DND-41 (cell line): ENCODE measurements around the gene SLC2A10.

Experiments used
- ATAC-seq: fragments of 200-7000 bp; cut with Tn5 transposase; 3 replicates; pipeline ENCODE4 v1.9.1; 2021; ENCODE audit warnings: low read depth; ENCODE audit not compliant: insufficient read depth
- DNase-seq: peaks from one replicate; pipeline ENCODE4 v3.0.0-alpha.2; 2020
- H2AFZ ChIP-seq: 2 replicates; pipeline ENCODE4 v1.6.0; 2012; ENCODE audit warnings: low read depth, low read length
- H3K27ac ChIP-seq: 2 replicates; pipeline ENCODE4 v1.5.1; 2012; ENCODE audit warnings: low read length, inconsistent platforms
- H3K27me3 ChIP-seq: fragments of 200-600 bp; sonication (generic); 2 replicates; pipeline ENCODE4 v1.6.0; 2012; ENCODE audit warnings: low read length, mild to moderate bottlenecking, inconsistent platforms; ENCODE audit not compliant: insufficient read depth, poor library complexity
- H3K36me3 ChIP-seq: 2 replicates; pipeline ENCODE4 v1.5.1; 2012; ENCODE audit warnings: low read length, inconsistent platforms; ENCODE audit not compliant: insufficient read depth
- H3K4me1 ChIP-seq: 2 replicates; pipeline ENCODE4 v1.5.1; 2012; ENCODE audit warnings: mild to moderate bottlenecking, low read length; ENCODE audit not compliant: insufficient read depth
- H3K4me2 ChIP-seq: 2 replicates; pipeline ENCODE4 v1.6.0; 2012; ENCODE audit warnings: mild to moderate bottlenecking, moderate library complexity, low read length, inconsistent platforms; ENCODE audit not compliant: insufficient read depth
- H3K4me3 ChIP-seq, 2 experiments: fragments of 200-600 bp in 1 of 2; shearing (Covaris generic) in 1 of 2; 2 replicates each; pipeline ENCODE4 v1.5.1; 2012 to 2016; ENCODE audit warnings: inconsistent platforms in 2 of 2, low read length in 2 of 2, mild to moderate bottlenecking in 2 of 2, low read depth in 1 of 2, moderate library complexity in 1 of 2
- H3K79me2 ChIP-seq: 2 replicates; pipeline ENCODE4 v1.6.0; 2012; ENCODE audit warnings: low read length, inconsistent platforms; ENCODE audit not compliant: insufficient read depth
- H3K9ac ChIP-seq: 2 replicates; pipeline ENCODE4 v1.6.0; 2012; ENCODE audit warnings: low read depth, mild to moderate bottlenecking, inconsistent platforms, low read length, moderate library complexity
- H3K9me3 ChIP-seq: 2 replicates; pipeline ENCODE4 v1.5.1; 2012; ENCODE audit warnings: low read length, moderate library complexity, mild to moderate bottlenecking, inconsistent platforms; ENCODE audit not compliant: insufficient read depth, severe bottlenecking
- H4K20me1 ChIP-seq: 2 replicates; pipeline ENCODE4 v1.6.0; 2012; ENCODE audit warnings: low read length; ENCODE audit not compliant: insufficient read depth
- CTCF ChIP-seq: IDR thresholded peaks from 2 replicates; pipeline ENCODE4 v1.5.1; 2012; ENCODE audit warnings: borderline replicate concordance, low read length, moderate library complexity, mild to moderate bottlenecking; ENCODE audit not compliant: poor library complexity, severe bottlenecking; ENCODE audit errors: extremely low read depth
- EZH2 ChIP-seq: IDR thresholded peaks from 3 replicates; pipeline ENCODE4 v1.6.1; 2012; ENCODE audit warnings: borderline replicate concordance, low read depth, mild to moderate bottlenecking, moderate library complexity, low read length, inconsistent platforms; ENCODE audit not compliant: severe bottlenecking

SLC2A10 gene

GRCh38 chr20:46663531-46663930 is 45.9 kb upstream of the SLC2A10 start:
- Histone ChIP-seq H3K4me3 (no peak overlapping the region), H3K4me1 (no peaks in the 10 kb centered on the region), H3K36me3 (no peaks in the 10 kb centered on the region), H3K9ac (no peak overlapping the region), H3K9me3 (no peaks in the 10 kb centered on the region), H3K4me2 (no peak overlapping the region), H3K79me2 (no peaks in the 10 kb centered on the region), H2AFZ (no peak overlapping the region), H3K27me3 (peaks cover 4% of the 10 kb centered on the region), H4K20me1 (no peaks in the 10 kb centered on the region), H3K27ac (no peak overlapping the region)
- ATAC-seq, result no peak
- TF ChIP-seq CTCF (no peak), EZH2 (no peak)
- no peak for DNase-seq

- no peaks in the 10 kb centered on the region for H4K20me1 ChIP-seq
- no peaks in the 10 kb centered on the region for H3K36me3 ChIP-seq
- ATAC-seq (no peak), DNase-seq (no peak)
- H3K4me1 ChIP-seq, result no peaks in the 10 kb centered on the region
- H3K4me2 ChIP-seq, result no peak overlapping the region
- TF ChIP-seq CTCF (no peak), EZH2 (no peak)
- H3K27me3 ChIP-seq, result peaks cover 4% of the 10 kb centered on the region
- no peaks in the 10 kb centered on the region for H3K79me2 ChIP-seq
- peaks cover 3% of the 10 kb centered on the region for H3K9me3 ChIP-seq
- H3K4me3 ChIP-seq, result no peak overlapping the region
- H2AFZ ChIP-seq, result no peak overlapping the region
- H3K27ac ChIP-seq, result no peak overlapping the region
- no peak overlapping the region for H3K9ac ChIP-seq
These were observed 43.8 kb upstream of the SLC2A10 start for GRCh38 chr20:46665602-46666001.

- Histone ChIP-seq H3K9me3 (peaks cover 7% of the 10 kb centered on the region), H4K20me1 (no peaks in the 10 kb centered on the region), H3K4me2 (no peak overlapping the region), H3K9ac (no peak overlapping the region), H3K36me3 (no peaks in the 10 kb centered on the region), H3K79me2 (no peaks in the 10 kb centered on the region), H3K4me1 (no peaks in the 10 kb centered on the region), H3K27ac (no peak overlapping the region), H2AFZ (no peak overlapping the region), H3K27me3 (peaks cover 4% of the 10 kb centered on the region), H3K4me3 (no peak overlapping the region)
- TF ChIP-seq EZH2, result no peak
- no peak for TF ChIP-seq CTCF
- DNase-seq (no peak), ATAC-seq (no peak)
These were observed 43.1 kb upstream of the SLC2A10 start for GRCh38 chr20:46666306-46666705.

- no peak for TF ChIP-seq EZH2
- TF ChIP-seq CTCF, result no peak
- Histone ChIP-seq H3K79me2 (no peaks in the 10 kb centered on the region), H3K27ac (no peak overlapping the region), H3K9me3 (peaks cover 7% of the 10 kb centered on the region), H3K4me3 (no peak overlapping the region), H3K4me1 (no peaks in the 10 kb centered on the region), H3K36me3 (no peaks in the 10 kb centered on the region), H3K4me2 (no peak overlapping the region), H2AFZ (no peak overlapping the region), H3K9ac (no peak overlapping the region), H4K20me1 (no peaks in the 10 kb centered on the region), H3K27me3 (peaks cover 4% of the 10 kb centered on the region)
- DNase-seq, result no peak
- no peak for ATAC-seq
These were observed 42.5 kb upstream of the SLC2A10 start for GRCh38 chr20:46666818-46667515.
